GM13976 (cell line): ENCODE data around the gene TC2N.

Source experiments
- DNase-seq: peaks from one replicate; pipeline ENCODE4 v3.0.0; 2012; ENCODE audit warnings: low spot score
- in situ Hi-C: fragments of 300-500 bp; cut with MboI; formaldehyde crosslinking; loops from one replicate; pipeline ENCODE4 v1.12.0; 2022; ENCODE audit warnings: low sequenced_read_pairs, mixed read lengths, inconsistent platforms; ENCODE audit not compliant: unreplicated experiment
- TF ChIP-seq, protein P1 (sequence below): IDR thresholded peaks from 2 replicates; pipeline ENCODE4 v1.5.1; 2012; ENCODE audit warnings: borderline replicate concordance, mild to moderate bottlenecking; ENCODE audit not compliant: insufficient read depth; ENCODE audit errors: extremely low read depth, missing control alignments, control extremely low read depth

The TC2N gene

DNA sequence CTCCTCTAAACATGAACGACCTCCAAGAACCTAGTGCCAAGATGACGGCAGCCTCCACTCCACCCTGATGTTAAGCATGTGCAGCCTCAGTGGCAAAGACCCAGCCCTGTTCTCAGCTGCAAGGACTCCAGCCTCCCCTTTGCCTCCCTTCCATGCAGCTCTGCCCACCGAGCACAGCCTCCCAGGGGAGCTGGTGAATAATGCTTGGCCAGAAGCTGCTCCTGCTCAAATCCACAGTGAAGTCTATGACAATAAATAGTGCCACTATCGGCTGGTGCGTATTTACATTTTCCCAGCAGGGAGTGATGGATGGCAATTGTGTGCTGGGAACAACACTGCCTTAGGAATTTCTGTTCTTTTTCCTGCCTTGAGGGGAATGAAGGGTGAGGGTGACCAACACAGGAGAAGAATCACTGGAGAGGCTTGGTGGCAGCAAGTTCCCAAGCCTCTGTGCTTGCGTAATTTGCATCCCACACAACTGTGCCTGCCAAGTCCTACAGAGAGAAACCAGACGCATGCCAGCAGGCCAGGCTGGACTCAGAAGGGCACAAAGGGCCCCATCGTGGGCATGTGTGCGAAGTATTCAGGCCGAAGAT, 29.9 kb upstream of the TC2N start:
- in situ Hi-C loops, result no loop called here
- DNase-seq, result no peak

DNA sequence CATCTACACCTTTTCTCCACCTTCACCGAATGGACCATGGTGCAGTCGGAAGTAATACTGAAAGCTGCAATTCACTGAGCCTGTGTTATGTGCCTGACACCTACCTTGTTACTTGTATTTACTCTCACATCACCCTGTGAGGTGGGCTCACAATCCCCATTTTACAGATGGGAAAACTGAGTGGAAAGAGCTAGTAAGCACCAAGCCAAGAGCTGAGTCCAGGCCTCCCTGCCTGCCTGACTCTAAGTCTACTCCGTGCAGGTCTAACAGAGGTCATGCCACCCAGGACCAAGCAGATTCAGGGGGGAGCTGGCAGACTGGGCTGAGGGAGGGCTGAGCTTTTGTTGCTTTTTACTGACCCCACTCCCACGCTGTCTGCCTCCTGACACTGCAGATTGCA, 29.1 kb upstream of the TC2N start:
- TF ChIP-seq, protein P1, sequence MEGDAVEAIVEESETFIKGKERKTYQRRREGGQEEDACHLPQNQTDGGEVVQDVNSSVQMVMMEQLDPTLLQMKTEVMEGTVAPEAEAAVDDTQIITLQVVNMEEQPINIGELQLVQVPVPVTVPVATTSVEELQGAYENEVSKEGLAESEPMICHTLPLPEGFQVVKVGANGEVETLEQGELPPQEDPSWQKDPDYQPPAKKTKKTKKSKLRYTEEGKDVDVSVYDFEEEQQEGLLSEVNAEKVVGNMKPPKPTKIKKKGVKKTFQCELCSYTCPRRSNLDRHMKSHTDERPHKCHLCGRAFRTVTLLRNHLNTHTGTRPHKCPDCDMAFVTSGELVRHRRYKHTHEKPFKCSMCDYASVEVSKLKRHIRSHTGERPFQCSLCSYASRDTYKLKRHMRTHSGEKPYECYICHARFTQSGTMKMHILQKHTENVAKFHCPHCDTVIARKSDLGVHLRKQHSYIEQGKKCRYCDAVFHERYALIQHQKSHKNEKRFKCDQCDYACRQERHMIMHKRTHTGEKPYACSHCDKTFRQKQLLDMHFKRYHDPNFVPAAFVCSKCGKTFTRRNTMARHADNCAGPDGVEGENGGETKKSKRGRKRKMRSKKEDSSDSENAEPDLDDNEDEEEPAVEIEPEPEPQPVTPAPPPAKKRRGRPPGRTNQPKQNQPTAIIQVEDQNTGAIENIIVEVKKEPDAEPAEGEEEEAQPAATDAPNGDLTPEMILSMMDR, result no peak
- in situ Hi-C loops, result no loop called here
- DNase-seq, result no peak

More for the DNA sequence above, 29.9 kb upstream of the TC2N start:
- TF ChIP-seq, protein P1, result no peak

DNA sequence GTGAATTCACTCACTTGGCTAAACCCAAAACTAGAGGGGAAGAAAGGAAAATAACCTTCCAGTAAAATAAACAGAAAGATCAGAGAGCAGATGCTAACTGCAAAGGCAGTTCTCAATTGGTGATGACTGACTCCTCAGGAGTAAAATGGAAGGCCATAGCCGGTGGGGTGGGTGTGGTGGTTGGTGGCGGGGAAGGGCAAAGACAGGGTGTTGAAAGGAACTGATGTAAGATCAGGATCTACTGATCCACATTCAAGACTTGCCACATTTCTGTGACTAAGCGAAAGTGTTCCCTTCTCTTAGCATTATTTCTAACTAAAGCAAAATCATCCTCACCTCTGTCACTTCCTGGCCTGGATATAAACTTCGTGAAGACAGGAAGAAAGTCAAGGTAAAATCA, 26.3 kb upstream of the TC2N start:
- in situ Hi-C loops, result no loop called here
- no peak for DNase-seq
- TF ChIP-seq, protein P1, result no peak

DNA sequence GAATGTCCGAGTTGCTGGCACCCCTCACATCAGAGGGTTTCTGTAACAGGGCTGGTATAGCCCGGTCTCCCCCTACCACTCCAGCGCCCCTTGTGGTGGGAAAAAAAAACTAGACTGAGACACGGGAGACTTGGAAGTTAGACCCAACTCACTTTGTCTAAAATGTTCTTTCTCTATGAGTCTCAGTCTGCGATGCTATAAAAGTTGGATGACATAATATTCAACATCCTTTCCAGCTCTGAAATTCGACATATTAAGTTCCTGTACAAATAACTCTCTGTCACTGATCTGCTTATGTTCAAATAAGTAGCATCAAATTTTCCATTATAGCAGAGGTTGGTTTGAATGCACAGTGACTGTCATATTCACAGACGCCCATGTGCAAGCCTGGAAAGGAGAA, 25.7 kb upstream of the TC2N start:
- TF ChIP-seq, protein P1, result peak; percentile 45
- in situ Hi-C loops, result no loop called here
- DNase-seq, result peak; percentile 57

DNA sequence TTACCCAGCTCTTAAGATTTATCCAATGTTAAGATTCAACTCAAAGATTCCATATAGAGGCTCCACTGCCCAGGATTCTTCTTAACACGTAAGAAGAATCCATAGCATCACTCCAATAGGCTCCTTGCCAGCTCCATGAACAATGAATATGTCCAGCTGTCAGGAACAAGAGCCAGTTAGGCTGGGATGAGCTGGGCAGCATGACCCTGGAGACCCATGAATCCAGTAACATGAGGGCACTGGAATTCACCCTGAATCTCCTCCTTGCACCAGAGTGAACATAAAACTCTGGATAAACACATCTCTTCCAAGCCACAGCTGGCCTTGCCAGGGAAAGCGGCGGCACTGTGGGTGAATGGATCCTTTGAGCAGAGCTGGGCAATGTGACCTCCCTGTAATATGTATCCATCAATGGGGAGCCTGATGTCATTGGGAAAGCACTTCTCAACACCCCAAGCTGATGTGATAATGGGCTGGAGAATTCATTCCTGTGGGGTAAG, 24.4 kb upstream of the TC2N start:
- in situ Hi-C loops, result no loop called here
- TF ChIP-seq, protein P1, result no peak
- no peak for DNase-seq

- no peak for DNase-seq
- TF ChIP-seq, protein P1, result no peak
- in situ Hi-C loops, result no loop called here
These were observed 23.8 kb upstream of the TC2N start for GRCh38 chr14:91891101-91891500.
